K562 (cell line): ENCODE measurements around the gene NPAS3.

Experiments
- BHLHE40 ChIP-seq: IDR thresholded peaks from 2 replicates; pipeline ENCODE4 v1.6.1; 2011; ENCODE audit warnings: low read length, improper control_type of control experiment
- FOS ChIP-seq: IDR thresholded peaks from 3 replicates; pipeline ENCODE4 v1.6.1; 2011; ENCODE audit not compliant: insufficient read length; ENCODE audit errors: extremely low read depth
- GATAD2B ChIP-seq: fragments of 450-650 bp; IDR thresholded peaks from 2 replicates; pipeline ENCODE4 v1.6.1; 2017; ENCODE audit warnings: mild to moderate bottlenecking, borderline replicate concordance

GRCh38 chr14:33201116-33201515, 262.4 kb downstream of the NPAS3 start:
- TF ChIP-seq GATAD2B = no peak
- no peak for TF ChIP-seq BHLHE40
- TF ChIP-seq FOS = no peak
